Activated T-helper 1 cell treated with anti-CD3 and anti-CD28 coated beads, Interleukin-2, amount 50 U/mL, for 16 hours (primary cell): ENCODE data around the gene PIK3R1.

Source experiments
- DNase-seq, 2 donors: peaks; one replicate each; pipeline ENCODE4 v3.0.0-alpha.2; 2020; ENCODE audit warnings: low read depth in 1 of 2, low spot score in 1 of 2

The PIK3R1 gene

DNA sequence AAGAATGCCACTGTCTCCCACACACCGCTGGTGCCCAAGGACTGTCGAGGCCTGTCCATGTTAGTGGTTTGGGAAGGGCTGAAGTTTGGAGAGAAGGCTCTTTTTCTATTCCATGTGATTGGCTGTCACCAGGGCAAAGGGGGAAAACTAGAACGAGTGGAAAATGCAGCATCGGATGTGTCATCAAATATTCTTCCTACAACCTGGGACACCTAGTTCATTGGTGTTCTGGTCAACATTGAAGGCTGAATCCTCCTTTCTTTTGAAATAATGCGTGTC lies 53.2 kb downstream of the PIK3R1 start:
- no peak for DNase-seq

DNA sequence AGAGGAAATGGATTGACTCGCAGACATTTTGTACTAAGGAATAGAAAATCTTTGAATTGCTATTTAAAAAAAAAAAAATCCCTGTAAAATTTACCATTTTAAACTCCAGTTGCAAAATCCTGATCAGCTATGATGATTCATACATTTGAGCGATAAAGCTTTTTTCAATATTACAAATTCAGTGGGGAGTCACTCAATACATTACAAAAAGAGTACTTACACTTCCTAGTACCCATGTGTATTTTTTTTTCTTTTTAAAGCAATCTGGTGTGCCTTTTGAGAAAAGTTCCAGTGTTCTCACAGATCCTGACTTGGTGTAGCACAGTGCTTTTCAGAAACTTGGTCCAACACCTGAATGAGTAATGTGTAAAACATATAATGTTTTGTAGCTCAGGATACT lies 54.3 kb downstream of the PIK3R1 start:
- no peak for DNase-seq

DNA sequence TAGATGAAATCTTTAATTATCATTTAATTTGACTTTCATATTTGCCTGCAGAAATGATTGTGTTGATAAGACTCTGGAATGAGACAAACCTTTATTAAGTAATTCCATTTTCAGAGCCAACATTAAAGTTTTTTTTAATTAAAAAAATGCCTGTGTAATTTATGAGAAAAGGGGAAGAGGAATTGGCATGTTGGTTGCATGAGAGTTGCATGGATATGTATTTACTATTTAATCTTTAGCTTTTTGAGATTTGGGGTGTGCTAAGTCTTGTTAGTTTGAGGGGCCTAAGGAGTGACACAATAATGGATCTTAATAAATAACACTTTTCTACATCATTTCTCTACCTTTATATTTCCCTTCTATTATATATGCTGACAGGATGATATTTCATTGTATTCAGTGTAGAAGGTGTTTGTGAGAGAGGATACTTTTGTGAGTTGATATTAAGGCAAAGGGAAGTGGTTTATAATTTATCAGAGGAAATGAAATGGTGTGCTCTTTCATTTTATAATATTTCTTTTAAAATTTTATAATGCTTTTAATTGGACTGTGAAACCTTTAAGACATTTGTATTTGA lies 54.9 kb downstream of the PIK3R1 start:
- no peak for DNase-seq

DNA sequence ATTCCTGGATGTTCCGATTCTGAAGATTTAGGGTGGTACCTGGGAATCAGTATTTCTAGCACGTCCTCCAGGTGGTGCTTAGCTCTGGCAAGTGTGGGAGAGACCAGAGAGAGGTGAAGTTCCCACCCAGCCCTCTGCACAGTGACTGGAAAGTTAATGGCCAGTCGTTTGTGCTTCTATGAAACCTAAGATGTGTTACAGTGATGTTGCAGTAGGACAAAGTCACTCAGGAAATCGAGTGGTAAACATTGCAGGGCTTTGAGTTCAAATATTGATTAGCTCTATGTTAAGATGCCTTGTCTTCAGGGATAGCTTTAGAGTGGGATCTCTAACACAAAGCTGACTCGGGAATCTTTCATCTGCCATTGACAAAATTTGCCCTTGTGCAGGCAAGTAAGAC lies 55.6 kb downstream of the PIK3R1 start:
- no peak for DNase-seq

DNA sequence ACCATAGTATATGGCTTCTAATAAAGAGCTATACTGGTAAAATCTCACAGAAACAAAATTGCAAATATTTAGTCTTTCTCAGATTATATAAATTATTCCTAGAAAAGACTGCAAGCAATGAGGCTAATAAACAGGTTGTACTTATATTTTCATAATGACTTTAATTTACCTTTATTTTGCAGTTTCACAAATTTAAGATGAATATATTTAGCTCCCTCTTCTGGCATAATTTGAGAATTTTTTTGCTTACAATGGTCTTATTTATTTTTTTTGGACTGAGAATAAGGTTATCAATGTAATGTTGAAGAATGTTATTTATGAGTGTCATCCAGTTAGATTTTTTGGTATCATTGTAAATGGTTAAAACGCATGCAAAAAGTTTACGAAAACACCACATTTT lies 56.7 kb downstream of the PIK3R1 start:
- no peak for DNase-seq

DNA sequence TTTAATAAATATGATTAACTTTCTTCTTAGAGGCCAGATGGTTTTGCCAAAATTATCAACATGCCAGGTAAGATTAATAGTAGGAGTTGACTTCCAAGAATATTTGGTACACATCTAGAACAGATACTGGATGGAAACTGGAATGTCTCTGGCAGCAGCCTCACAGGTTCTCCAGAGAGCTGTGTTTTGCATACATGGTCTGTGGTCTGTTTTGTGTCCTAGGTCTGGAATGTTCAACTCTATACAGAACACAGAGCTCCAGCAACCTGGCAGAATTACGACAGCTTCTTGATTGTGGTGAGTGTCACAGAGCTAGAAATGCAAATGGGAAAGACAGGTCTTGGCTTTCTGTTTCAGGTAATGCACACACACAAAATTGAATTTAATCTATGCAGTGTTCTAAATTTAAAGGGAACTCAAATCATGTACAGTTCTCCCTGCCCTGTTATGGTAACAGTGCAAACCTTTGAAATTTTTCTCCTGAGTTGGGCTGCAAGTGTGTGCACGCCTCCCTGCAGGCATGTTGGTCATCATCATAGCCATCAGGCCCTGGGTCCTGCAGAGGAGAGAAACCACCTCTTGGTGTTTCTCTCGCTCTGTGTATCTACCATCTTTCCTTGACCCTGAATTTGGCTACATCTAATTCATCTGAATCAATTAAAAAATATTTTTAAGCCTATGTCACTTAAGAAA lies 58.3 kb downstream of the PIK3R1 start:
- DNase-seq, result no peak

DNA sequence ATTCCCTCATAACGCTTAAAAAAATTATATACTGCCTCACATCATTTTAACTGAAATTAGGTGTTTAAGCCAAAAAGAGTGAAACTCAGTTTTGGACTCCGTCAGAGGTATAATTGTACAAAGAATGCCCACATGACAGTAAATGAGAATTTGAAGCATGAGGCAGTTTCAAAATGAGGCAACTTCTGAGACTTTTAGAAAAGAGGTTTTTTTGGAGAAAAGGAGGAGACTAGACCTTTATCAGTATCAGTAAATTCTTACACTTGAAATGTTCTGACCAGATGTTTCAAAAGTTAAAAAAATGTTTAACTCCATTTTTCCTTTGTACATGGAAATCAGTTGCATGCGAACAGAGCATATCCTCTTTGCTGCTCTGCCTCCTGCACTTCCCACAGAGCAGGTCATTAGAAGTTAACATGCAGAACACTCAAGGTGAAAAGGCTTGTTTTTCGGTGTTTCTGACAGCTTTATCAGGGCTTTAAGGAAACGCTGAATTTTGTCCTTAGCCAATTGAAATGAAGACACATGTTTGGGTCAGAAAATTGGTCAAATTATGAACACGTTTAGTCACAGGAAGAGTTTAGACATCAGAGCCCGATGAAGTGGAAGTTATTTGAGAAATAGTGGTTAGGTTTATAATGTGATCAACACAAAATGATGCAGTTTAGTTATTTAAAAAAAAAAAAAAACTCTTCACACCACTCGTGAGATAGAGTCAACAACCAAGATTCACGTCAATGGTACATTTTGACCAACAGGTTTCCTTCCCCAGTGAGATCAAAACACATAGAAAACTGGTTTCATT lies 59.5 kb downstream of the PIK3R1 start:
- DNase-seq, result no peak

DNA sequence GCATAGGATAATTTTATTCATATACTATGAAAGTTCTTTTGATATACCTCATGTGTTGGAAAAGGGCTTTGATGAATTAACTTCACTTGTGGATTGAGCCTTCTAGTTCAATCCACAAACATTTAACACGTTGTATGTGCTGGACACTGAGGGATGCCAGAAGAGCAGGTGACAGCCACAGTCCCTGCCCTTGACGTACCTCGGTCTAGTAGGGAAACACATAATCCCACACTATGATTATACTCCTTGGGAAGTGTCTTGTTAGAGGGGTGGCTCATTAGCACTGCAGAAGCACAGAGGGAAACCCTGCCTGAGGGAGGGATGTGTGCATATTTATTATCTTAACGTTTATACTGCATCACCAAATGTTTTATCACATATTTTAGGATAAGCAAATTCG lies 61.2 kb downstream of the PIK3R1 start:
- no peak for DNase-seq

DNA sequence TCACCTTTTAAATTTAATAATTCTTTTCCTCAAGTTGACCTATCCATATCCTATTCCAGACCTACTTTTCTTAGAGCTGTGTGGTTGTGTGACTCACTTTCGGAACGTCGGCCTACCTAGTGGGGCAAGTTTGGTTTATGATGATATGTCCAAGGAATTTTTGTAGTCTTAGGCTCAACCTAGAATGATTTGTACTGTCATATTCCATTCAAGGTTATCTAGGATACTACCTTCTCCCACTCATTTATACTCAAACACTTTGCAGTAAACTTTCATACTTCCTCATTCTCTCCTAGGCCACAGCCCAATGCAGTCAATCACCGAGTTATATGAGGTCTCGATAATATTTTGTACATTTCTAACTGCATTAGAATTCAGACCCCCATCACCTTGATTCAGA lies 61.9 kb downstream of the PIK3R1 start:
- DNase-seq, result no peak

DNA sequence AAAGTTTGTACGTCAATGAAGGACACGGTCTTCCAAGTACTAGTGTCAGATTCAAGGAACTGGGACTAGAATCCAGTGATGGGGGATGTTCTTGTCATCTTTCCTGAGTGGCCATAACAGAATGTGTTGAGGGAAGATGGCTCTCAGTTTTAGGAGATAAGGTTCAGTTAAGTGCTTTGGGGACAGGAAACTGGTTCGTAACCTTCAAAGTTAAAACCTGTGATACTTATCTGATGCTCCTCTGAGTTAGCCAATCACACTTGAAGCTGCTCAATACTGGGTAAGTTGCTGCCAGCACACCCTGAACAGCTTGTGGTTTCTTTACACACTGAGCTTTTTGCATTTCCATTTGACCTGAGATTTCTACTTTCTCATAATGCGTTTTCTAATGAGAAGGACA lies 64.4 kb downstream of the PIK3R1 start:
- no peak for DNase-seq

DNA sequence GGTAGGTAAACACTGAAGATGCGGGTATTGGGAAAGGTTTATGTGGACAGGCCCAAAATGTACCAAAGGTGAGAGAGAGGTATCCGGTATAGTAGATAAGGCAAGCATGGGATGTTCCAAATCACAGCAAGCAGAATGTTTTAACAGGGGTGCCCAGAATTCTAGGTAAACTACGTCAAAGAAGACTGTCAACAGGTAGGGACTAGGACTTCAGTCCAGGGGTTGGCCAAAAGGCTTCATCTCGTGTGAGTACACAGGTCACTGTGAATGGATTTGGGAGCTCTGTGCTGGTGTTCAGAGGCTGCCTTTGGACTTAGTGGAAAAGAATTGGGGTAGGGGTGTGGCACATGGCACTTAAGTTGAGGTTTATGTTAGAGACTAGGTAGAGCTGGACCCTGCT lies 66.4 kb downstream of the PIK3R1 start:
- no peak for DNase-seq

DNA sequence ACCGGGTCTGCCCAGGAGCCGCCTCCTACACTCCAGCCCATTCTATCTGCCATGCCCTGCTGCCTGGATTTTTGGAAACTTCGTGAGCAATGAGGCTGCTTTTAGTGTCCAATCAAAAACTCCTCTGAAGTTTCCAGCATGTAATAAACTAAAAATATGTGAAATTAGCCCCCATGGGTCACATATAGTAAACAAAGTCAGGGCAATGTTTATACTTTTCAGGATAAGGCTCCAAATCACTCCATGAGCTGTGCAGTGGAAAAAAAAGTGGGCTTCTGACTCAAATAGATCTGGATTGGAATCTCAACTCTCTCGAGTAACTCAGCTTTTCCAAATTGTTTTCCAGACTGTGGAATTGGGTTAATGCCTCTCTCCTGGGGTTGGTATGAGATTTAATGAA lies 68.2 kb downstream of the PIK3R1 start:
- no peak for DNase-seq

DNA sequence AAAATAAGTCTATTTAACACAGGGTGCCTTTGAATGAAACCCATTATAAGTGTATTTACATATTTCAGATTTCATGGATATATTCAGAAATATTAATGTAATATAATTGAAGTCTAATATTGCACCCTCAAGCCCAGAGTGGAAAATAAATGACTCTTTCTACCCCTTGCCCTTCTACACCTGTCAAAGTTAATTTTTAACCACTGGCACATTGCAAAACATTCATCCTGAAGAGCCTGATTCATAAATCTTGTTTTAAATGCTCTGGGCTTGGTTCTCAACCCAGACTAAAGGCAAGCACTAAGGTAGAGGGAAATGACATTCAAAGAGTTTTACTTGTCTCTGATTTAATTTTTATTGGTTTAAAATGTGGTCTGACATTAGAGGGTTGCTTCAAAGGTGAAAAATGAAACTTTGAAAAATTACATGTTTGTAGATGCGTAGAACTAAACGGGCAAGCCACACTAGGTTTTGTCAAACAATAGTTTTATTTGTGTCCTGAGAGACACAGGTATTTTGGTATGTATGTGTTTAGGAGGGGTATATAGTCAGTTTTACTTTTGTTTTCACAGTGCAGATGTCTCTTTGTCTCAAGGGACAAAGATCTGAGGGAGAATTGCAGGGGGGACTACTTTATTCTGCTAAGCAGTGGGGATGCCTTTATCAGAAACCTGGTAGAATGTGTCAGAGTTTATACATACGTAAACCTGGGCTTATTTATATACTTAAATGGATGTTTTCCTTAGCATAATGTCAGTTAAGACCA lies 69.7 kb downstream of the PIK3R1 start:
- DNase-seq, result no peak

DNA sequence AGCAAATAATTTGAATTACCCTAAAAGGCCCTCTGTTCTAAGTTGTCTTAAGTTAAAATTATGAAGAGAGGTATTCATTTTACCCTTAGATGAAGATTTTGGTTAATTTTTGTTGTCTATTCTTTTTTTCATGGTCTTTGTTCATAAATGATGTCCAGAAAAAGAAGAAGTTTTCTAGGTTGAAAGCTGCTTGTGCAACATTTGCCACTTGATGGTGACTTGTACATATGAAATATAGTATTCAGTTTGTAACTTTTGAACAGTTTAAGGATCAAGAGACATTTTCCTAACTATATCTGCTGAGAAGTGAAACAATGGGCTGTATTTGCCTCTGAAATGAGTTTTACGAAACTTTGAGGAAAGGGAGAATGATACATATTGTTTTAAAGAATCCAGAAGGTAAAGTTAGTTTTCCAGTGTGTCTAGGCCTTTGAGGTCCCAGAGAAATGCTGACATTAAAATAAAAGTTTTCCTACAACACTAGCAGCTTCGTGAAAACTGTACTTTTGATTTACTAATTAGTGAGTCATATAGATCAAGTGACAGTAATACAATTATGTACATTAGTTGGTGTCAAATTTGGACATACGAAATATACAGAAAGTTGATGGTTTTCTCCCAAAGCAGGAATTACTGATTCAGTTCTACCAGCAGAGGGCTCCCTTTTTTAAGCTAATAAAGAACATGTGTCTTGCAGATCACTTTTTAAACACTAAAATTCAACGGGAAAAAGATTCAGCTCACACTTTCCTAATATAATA lies 70.5 kb downstream of the PIK3R1 start:
- no peak for DNase-seq

DNA sequence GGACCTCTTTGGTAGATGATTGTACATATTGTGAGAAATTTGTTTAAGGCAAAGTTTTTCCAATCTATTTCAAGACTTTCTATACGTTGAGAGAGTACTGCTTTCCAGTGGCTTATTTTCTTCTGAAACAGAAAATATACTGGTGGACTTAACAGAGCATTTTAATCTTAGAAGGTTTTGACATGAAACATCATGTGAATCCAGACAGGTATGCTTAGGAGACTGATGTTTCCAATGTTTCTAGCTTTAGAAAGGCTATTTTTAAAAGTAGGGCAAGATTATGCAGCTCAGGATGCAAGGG lies 71.0 kb downstream of the PIK3R1 start:
- no peak for DNase-seq

DNA sequence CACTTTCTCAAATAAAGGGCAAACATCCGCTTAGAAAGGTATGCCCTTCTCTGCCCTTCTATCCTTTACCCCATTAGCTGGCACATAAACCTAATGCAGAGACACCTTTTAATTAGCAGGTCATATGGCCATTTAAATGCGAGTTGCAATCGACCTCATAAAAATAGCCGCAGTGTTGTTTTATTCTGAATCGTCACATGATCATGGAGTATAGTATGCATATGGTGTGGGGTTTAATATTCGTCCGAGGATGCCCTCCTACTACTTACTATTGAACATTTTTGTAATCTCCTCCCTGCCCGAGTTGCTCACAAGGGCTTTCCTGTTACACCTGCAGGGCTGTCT lies 72.0 kb downstream of the PIK3R1 start:
- DNase-seq, result no peak

DNA sequence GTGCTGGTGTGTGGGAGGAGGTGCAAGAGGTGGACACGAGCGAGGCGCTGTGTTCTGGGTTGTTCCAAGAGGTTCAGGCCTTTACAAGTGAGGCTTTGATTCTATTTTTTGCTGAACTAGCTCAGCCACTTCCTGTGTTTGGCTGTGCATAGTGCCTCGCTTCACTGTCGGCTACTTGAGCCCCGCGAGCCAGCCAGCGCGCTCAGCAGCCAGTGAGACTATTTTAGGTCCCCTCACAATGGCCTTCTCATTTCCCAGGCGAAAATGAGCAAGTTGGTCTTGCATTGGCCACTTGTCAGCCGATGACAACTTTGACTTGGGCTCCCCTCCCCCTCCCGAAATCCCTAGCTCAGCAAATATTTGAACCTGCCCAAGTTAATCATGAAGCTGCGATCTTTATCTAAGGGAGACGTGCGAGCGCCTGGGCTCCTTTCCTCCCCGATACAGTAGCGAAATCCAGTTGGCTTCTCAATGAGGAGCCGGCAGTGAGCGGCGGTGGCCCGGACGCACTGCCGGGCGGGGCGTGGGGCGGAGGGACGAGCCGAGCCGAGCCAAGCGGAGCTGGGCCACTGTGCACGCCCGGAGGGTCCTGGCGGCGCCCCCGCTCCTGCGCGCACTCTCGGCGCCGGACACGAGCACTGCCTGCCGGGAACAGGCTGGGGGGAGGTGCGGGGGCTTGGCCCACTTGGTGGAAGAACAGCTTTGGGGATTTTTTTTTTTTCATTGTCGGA lies 72.6 kb downstream of the PIK3R1 start:
- peak; percentile 9 to 20 for DNase-seq

DNA sequence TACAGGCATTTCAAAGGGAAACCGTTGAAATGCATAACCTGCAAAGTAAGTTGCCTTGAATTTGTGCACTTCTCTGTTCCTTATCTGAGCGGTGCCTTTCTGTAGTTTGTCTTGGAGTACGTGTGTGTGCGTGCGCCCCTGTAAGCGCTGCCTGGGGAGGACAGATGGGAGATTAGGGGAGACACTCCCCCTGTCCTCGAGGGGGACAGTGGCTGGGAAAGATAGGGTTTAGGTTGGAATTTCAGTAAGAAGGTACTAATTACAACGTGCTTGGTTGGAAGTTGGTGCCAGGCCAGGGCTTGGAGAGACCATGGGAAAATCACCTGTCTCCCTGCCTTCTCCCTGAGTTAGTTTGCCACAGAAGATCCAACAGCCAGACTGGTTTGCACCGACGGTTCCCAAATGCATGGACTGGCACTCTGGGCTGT lies 73.2 kb downstream of the PIK3R1 start:
- DNase-seq, result no peak

DNA sequence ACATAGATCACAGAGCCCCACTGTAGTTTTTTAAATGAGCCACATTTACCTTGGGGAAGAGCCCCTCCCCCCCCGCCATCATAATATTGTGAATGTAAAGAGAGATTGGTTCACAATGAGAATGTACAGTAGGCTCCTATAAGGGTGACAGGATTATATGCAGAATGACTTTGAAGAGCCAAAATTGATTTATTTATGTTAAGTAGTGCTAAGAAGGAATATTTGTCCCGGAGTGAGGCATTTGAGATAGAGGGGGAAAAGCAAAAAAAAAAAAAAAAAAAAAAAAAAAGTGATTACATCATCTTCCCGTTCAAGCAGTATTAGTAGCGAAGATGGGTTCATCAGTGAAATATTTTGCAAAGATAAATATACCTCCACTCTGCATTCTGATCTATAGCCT lies 73.9 kb downstream of the PIK3R1 start:
- DNase-seq, result no peak

DNA sequence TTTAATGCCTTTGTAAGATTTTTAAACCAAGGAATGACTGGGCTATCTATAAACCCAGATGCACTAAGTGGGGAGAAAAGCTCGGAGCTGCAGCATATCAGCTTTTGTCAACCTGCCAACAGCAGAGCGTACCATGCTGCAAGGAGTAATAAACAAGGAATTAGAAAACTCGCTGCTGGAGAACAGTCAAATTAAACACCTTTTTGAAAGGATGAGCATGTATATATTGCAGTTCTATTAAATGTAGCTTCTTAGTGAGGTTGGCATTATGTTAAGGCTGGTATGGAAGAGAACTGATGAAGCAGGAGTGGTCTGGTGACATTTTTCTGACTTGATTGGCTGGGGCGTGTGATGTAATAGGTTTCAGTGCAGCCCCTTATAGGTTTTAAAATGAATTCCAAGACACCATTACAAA lies 74.7 kb downstream of the PIK3R1 start:
- DNase-seq, result no peak

DNA sequence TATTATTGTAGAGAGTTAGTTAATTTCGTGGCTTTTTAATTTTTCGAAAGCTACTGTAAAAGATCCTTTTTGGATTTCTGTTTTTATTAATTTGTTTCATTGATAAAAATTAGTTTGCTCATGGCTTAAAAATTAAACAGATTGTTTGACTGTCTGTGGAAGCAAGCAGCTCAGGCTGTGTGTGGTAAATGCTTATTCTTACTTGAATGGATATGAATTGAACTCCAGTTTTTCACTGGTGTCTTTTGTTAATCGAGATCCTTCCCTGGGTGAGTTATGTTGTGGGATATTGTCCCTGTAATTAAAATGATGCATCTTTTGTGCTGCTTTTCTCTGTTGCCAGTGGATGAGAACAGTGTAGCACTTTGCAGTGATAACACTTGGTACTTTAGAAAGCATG lies 75.3 kb downstream of the PIK3R1 start:
- no peak for DNase-seq
